HEK293T (cell line): ENCODE data around the gene ZNF646.

ENCODE experiments used
- CTCF ChIA-PET: fragments of 350-600 bp; formaldehyde crosslinking; extraction: SDS; loops from one replicate; lab custom pipeline; 2021; ENCODE audit warnings: antibody characterized with exemption, inconsistent platforms; lab: Yijun Ruan, JAX
- POLR2A ChIA-PET: fragments of 350-600 bp; formaldehyde crosslinking; extraction: SDS; loops from one replicate; lab custom pipeline; 2020; ENCODE audit warnings: antibody characterized with exemption, inconsistent platforms; lab: Yijun Ruan, JAX
- DNase-seq: peaks from one replicate; pipeline ENCODE4 v3.0.0; 2012; ENCODE audit warnings: mixed read lengths; ENCODE audit errors: extremely low spot score
- ARNT ChIP-seq: fragments of 450-650 bp; IDR thresholded peaks from 2 replicates; pipeline ENCODE4 v1.6.1; 2017; ENCODE audit warnings: mild to moderate bottlenecking
- BHLHE40 ChIP-seq: fragments of 450-650 bp; IDR thresholded peaks from 2 replicates; pipeline ENCODE4 v1.6.1; 2016; ENCODE audit warnings: mild to moderate bottlenecking, moderate library complexity, borderline replicate concordance
- CTBP1 ChIP-seq: fragments of 450-650 bp; IDR thresholded peaks from 2 replicates; pipeline ENCODE4 v1.6.1; 2016; ENCODE audit warnings: borderline replicate concordance
- ELF4 ChIP-seq: fragments of 450-650 bp; IDR thresholded peaks from 2 replicates; pipeline ENCODE4 v1.6.1; 2017; ENCODE audit warnings: antibody characterized with exemption
- FOXA1 ChIP-seq: fragments of 450-650 bp; IDR thresholded peaks from 2 replicates; pipeline ENCODE4 v1.6.1; 2016; ENCODE audit warnings: mild to moderate bottlenecking
- FOXK2 ChIP-seq: fragments of 450-650 bp; IDR thresholded peaks from 2 replicates; pipeline ENCODE4 v1.6.1; 2016; ENCODE audit warnings: mild to moderate bottlenecking
- FOXM1 ChIP-seq: fragments of 450-650 bp; IDR thresholded peaks from 2 replicates; pipeline ENCODE4 v1.6.1; 2017; ENCODE audit warnings: mild to moderate bottlenecking, borderline replicate concordance
- HDGF ChIP-seq: fragments of 450-650 bp; IDR thresholded peaks from 2 replicates; pipeline ENCODE4 v1.6.1; 2017; ENCODE audit warnings: antibody characterized with exemption, borderline replicate concordance
- L3MBTL2 ChIP-seq: fragments of 450-650 bp; conservative IDR thresholded peaks from 2 replicates; pipeline ENCODE4 v1.6.1; 2016; ENCODE audit warnings: mild to moderate bottlenecking
- LEF1 ChIP-seq: fragments of 450-650 bp; IDR thresholded peaks from 2 replicates; pipeline ENCODE4 v1.6.1; 2017; ENCODE audit warnings: mild to moderate bottlenecking, borderline replicate concordance
- NFRKB ChIP-seq: fragments of 450-650 bp; IDR thresholded peaks from 2 replicates; pipeline ENCODE4 v1.6.1; 2016; ENCODE audit warnings: mild to moderate bottlenecking, moderate library complexity
- PKNOX1 ChIP-seq: fragments of 450-650 bp; IDR thresholded peaks from 2 replicates; pipeline ENCODE4 v1.6.1; 2016
- SP1 ChIP-seq: fragments of 450-650 bp; IDR thresholded peaks from 2 replicates; pipeline ENCODE4 v1.6.1; 2017
- SUZ12 ChIP-seq: fragments of 450-650 bp; IDR thresholded peaks from 2 replicates; pipeline ENCODE4 v1.6.1; 2016; ENCODE audit warnings: mild to moderate bottlenecking
- TARDBP ChIP-seq: fragments of 450-650 bp; IDR thresholded peaks from 2 replicates; pipeline ENCODE4 v1.6.1; 2016
- ZNF384 ChIP-seq: fragments of 450-650 bp; IDR thresholded peaks from 2 replicates; pipeline ENCODE4 v1.6.1; 2016

Gene ZNF646

GRCh38 chr16:31084584-31085302 lies 10.5 kb downstream of the ZNF646 start:
- TF ChIP-seq TARDBP (no peak), FOXA1 (no peak), NFRKB (no peak), PKNOX1 (no peak), HDGF (no peak), BHLHE40 (no peak), SUZ12 (no peak), FOXK2 (no peak)
- DNase-seq = no peak
- POLR2A ChIA-PET = interaction anchor here (0.8 to 3.2 kb wide), 2 partner anchors 9 to 10 kb away, joined by 3 to 23 read pairs; partner anchors contain the start of genes ZNF646 and ZNF668
- CTCF ChIA-PET = no interaction called here

GRCh38 chr16:31085411-31085810 lies 11.2 kb downstream of the ZNF646 start:
- TF ChIP-seq NFRKB (no peak), BHLHE40 (no peak), SP1 (no peak), SUZ12 (no peak), L3MBTL2 (no peak), PKNOX1 (no peak), ELF4 (no peak)
- ChIA-PET CTCF (no interaction called here), POLR2A (interaction anchor here (0.7 to 3.2 kb wide), 4 partner anchors 8 to 423 kb away, joined by 3 to 23 read pairs (median 3); partner anchors contain the start of genes KAT8, RUSF1, ZNF646 and ZNF668)
- no peak for DNase-seq

GRCh38 chr16:31085873-31086628 lies 11.8 kb downstream of the ZNF646 start:
- POLR2A ChIA-PET = interaction anchor here (0.7 to 3.2 kb wide), 4 partner anchors 9 to 422 kb away, joined by 3 to 23 read pairs (median 4); partner anchors contain the start of genes KAT8, RUSF1, ZNF646 and ZNF668

GRCh38 chr16:31086629-31086906 lies 12.3 kb downstream of the ZNF646 start:
- POLR2A ChIA-PET = interaction anchor here (1.1 to 3.2 kb wide), 2 partner anchors 9 to 12 kb away, joined by 4 to 23 read pairs; partner anchors contain the start of genes ZNF646 and ZNF668
- TF ChIP-seq FOXK2 = no peak
- TF ChIP-seq TARDBP = no peak
- no peak for TF ChIP-seq PKNOX1
- no peak for TF ChIP-seq BHLHE40
- TF ChIP-seq L3MBTL2 = no peak
- no peak for TF ChIP-seq NFRKB
- TF ChIP-seq LEF1 = no peak
- no peak for TF ChIP-seq SUZ12
- no peak for TF ChIP-seq SP1
- CTCF ChIA-PET = no interaction called here

More at GRCh38 chr16:31085873-31086628, 11.8 kb downstream of the ZNF646 start:
- TF ChIP-seq L3MBTL2 = no peak
- no peak for TF ChIP-seq BHLHE40
- TF ChIP-seq FOXA1 = no peak
- no peak for TF ChIP-seq SP1
- no peak for TF ChIP-seq FOXM1
- TF ChIP-seq HDGF = no peak
- TF ChIP-seq ARNT = no peak
- TF ChIP-seq TARDBP = no peak
- TF ChIP-seq LEF1 = no peak
- no peak for DNase-seq
- CTCF ChIA-PET = no interaction called here

GRCh38 chr16:31087481-31087880 lies 13.3 kb downstream of the ZNF646 start:
- POLR2A ChIA-PET = no interaction called here
- TF ChIP-seq ARNT (no peak), L3MBTL2 (no peak), BHLHE40 (no peak), ELF4 (no peak), FOXA1 (no peak), HDGF (no peak), NFRKB (no peak), LEF1 (no peak), FOXK2 (no peak), FOXM1 (no peak), SP1 (no peak), TARDBP (no peak)
- no peak for DNase-seq
- CTCF ChIA-PET = no interaction called here

More at GRCh38 chr16:31086629-31086906, 12.3 kb downstream of the ZNF646 start:
- no peak for DNase-seq

- TF ChIP-seq CTBP1 (no peak), L3MBTL2 (no peak), ZNF384 (no peak), NFRKB (no peak), FOXK2 (no peak), FOXA1 (no peak), BHLHE40 (no peak), SUZ12 (no peak), PKNOX1 (no peak), ARNT (no peak)
- CTCF ChIA-PET = no interaction called here
- no peak for DNase-seq
- POLR2A ChIA-PET = no interaction called here
Measured at GRCh38 chr16:31087971-31088370, 13.7 kb downstream of the ZNF646 start.
